HL-60/S4 treated with phorbol 12-myristate 13-acetate at 8.2 ng/mL for 4 days and 3 days (cell line): Measurements from ENCODE around the gene PRPF31.

Experiments
- in situ Hi-C: fragments of 300-500 bp; cut with MboI; formaldehyde crosslinking; loops from 2 replicates; pipeline ENCODE4 v1.15.0; 2022; ENCODE audit warnings: low sequenced_read_pairs

The PRPF31 gene

DNA sequence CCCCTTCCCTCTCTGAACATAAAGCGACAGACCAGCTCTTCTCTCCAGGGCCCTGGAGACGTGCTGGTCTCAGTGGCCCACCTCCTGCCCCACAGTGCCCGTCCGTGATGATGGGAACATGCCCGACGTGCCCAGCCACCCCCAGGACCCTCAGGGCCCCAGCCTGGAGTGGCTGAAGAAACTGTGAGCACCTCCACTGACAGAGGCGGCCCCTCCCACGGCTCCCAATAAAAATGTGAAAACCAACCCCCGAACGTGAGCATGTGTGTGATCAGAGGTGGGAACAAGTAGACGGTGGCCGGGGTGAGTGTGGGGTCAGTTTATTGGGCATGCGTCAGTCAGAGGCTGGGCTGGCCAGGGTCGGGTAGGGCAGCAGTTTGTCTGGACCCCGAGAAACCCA lies 8.8 kb upstream of the PRPF31 start:
- in situ Hi-C loops = no loop called here

DNA sequence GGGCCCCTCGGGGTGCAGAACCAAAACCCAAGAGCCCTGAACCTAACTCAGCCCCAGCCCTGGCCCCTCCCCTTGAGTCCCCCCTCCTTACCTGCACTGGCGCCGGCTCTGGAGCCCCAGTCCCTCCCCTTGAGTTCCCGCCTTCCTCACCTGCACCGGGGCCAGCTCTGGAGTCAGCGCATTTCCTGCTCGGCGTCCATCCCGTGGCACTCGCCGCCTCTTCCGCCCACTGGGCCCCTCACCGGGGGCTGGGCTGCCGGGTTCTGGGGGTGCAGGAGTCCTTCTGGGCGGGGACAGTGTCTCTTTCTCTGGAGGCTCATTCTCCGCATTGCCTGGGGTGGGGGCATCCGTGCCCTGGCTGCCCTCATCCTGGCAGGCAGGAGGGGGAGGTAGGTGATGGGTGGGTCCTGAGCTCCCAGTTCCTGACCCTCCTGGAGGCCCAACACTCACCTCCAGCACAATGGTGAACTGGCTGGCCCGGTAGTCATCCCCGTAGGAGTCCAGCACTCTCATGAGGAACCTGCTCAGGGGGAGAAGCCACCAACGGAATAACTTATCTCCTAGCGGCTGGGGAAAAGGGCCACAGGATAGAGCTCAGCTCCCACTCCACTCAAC lies 7.6 kb upstream of the PRPF31 start:
- in situ Hi-C loops = no loop called here

GRCh38 chr19:54108496-54108895 lies 7.1 kb upstream of the PRPF31 start:
- in situ Hi-C loops = no loop called here

DNA sequence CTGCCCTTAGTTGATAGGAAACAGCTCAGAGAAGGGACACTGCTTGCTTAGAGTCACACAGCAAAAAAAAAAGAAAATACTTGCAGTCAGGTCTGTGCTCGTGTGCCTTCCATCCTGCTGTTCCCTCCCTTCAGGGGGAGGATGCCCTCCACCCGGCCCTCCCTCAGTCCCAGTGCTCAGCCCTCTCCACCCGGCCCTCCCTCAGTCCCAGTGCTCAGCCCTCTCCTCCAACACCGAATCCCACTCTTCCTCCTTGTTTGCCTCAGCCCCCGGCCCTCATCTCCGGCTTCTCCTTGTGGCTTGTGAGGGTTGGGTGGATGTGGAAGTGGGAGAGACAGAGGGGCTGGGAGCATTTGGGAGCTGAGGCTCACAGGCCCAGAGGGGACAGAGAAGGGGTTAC lies 5.9 kb upstream of the PRPF31 start:
- in situ Hi-C loops = no loop called here

GRCh38 chr19:54114340-54115108 lies 1.0 kb upstream of the PRPF31 start:
- in situ Hi-C loops = no loop called here

- in situ Hi-C loops = no loop called here
Measured at GRCh38 chr19:54121259-54121658, 5.7 kb downstream of the PRPF31 start.

DNA sequence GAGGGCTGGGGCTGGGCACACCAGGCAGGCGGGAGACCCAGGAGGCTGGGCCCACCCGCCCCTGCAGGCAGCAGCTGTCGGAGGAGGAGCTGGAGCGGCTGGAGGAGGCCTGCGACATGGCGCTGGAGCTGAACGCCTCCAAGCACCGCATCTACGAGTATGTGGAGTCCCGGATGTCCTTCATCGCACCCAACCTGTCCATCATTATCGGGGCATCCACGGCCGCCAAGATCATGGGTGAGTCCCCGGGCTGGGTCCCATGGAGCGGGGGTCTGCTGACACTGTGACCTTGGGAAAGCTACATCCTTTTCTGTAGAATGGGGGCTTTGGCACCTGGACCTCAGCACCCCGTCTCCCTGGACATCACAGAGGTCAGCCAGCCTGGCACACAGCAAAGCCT lies 8.1 kb downstream of the PRPF31 start:
- in situ Hi-C loops = no loop called here

- in situ Hi-C loops = no loop called here
Measured at GRCh38 chr19:54124393-54124792, 8.8 kb downstream of the PRPF31 start.

- in situ Hi-C loops = no loop called here
Measured at GRCh38 chr19:54125713-54126112, 10.2 kb downstream of the PRPF31 start.

- in situ Hi-C loops = no loop called here
Measured at GRCh38 chr19:54127688-54128440, 12.3 kb downstream of the PRPF31 start.

GRCh38 chr19:54128441-54128725 lies 12.8 kb downstream of the PRPF31 start:
- in situ Hi-C loops = no loop called here

DNA sequence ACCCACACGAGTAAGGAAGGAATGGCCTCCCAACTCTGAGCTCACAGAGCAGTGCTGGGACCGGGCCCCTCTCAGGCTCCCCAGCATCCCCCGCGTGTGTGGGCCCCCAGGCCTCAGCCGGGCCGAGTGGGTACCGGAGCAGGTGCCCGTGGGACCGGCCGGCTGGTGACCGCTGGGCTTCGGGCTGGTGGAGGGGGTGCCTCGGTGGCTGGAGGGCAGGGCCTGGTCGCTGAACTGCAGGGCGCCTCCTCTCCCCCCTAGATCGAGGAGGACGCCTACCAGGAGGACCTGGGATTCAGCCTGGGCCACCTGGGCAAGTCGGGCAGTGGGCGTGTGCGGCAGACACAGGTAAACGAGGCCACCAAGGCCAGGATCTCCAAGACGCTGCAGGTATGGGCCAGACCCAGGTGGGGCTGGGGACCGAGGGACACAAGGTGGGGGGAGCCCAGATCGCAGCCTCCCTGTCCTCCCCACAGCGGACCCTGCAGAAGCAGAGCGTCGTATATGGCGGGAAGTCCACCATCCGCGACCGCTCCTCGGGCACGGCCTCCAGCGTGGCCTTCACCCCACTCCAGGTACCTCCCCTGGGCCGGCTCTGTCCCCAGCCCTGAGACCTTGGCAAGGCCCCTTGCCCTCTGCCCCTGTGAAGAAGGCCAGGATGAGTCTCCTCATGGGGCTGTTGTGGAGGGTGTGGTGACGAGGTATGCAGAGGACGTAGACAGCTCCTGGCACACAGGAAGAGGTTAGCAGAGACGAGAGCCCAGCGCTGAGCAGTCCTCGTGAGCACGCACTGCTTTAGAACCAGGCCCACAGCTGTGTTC lies 13.5 kb downstream of the PRPF31 start:
- in situ Hi-C loops = no loop called here

- in situ Hi-C loops = no loop called here
Measured at GRCh38 chr19:54129617-54129996, 14.1 kb downstream of the PRPF31 start.

- in situ Hi-C loops = no loop called here
Measured at GRCh38 chr19:54133312-54133956, 17.9 kb downstream of the PRPF31 start.

DNA sequence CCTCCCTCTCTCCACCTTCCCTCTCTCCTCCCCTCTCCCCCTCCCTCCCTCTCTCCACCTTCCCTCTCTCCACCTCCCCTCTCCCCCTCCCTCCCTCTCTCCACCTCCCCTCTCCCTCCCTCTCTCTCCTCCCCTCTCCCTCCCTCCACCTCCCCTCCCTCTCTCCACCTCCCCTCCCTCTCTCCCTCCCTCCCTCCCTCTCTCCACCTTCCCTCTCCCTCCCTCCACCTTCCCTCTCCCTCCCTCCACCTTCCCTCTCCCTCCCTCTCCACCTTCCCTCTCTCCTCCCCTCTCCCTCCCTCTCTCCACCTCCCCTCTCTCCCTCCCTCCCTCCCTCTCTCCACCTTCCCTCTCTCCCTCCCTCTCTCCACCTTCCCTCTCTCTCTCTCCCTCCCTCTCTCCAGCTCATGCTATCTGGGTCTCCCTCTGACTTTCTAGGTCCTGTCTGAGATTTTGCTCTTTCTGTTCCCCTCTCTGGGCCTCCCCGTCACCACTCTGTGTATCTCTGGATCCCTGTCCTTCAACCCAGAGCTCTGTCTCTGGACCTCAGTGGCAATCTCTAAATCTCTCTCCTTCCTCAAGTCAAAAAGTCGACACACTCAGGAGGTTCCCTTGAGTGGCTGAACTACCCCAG lies 18.5 kb downstream of the PRPF31 start:
- in situ Hi-C loops = no loop called here

DNA sequence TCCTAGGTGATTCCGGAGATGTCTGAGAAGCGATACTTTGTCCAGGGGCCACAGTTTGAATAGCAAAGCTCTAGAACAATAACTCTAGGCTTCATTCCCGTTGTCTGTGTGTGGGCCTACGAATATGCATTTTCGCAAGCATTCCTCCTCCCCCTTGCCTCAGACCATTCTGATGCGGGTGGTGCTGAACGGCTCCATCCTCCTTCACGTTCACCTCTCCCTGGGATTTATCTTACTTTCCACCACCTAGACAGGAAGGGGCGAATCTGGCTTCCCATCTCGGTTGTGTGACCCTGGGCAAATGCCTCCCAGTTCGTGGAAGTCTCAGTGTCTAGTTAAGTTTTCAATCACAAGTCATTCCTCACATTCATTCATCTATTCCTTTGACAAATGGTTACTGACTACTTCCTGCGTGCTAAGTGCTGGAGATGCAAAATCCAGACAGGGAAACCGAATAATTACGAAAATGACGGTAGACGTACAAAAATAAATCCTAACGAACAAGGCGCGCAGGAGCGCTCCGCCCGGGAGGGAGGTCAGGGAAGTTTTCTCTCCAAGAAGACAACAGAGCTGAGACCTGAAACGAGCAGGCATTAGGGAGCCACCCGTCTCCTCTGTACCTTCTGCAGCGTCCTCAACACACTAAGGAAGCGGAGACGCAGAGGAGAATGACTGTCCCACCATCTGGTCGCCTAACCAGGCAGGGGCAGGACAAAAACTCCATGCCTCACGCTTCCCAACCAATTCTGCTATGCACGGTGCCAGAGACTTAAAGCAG lies 20.7 kb downstream of the PRPF31 start:
- in situ Hi-C loops = no loop called here

DNA sequence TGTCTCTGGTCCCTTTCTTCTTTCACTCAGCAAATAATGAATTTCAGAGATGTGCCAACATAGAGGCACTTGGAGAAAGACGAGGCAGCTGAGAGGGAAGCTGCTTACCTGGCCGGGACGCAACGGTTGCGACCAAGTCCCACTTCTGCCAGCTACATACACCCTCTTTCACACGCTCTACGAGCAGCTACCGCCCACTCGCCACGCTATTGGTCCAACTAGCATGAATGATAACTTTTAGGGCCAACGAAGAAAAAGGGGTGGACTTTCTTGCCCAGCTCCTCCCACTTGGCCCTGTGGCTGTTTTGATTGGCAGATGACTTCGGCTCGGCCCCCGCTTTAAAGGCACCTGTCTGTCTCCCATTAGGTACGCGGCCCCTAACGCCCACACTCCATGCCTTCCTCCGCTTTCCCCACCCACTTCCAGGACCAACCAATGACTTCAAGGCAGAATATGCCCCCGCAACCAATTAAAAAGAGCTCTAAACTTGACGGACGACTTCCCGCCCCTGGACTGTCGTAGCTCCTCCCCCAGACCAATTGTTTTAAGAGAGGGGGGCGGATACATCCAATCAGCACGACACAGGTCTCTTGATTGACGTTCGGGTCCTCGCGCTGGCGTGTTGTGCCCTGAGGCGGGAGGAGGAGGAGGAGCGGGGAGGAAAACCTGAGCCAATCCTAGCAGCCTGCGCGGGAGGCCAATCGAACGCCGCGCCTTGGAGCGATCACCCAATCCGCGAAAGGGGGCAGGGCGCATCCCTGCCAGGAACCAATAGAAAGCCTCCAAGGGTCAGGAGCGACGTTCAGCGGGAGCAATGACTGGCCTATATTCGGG lies 21.5 kb downstream of the PRPF31 start:
- in situ Hi-C loops = no loop called here

DNA sequence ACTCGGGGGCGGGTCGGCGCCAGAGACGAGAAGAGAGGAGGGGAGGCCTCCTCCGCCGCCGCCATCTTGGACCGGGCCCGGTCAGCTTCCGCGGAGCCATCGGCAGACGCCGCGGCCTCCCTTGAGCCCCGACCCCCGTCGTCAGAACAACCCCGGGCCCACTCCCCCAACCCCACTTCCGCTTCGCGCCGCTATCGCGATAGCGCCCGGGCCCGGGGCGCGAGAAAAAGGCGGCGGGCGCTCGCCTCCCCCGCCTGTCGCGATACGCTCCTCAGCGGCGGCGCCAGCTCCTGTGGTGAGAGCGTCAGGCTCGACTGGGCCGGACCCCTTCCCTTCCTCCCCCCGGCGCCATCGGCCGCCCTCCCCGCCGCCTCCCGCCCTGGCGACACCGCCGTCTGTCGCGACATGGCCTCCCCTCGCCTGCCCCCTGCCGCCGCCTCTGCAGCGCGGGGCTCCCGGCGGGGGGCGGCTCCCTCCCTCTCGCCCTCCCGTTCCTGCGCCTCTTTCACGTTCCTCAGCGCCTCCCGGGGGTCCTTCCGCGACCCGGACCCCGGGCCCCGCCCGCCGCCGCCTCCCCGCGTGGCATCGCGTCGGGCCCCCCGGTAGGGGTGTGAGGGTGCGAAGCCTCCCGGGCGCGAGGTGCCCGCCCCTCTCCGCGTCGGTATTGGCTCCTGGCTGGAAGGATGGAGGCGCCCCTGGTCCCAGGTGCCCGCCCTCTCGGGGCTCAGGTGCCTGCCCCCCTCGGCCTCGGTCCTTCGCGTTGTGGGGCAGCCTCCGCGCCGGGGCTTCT lies 22.3 kb downstream of the PRPF31 start, which contains the start of gene CNOT3:
Gene CNOT3, plus strand, starts transcription at position 64 of the 790 bp plus-strand sequence. CDS start 5,217 bp downstream, outside the sequence.
- in situ Hi-C loops = no loop called here
